Endodermal cell (in vitro differentiated cells): ENCODE results near the gene PIP5K1B. TPM values are rescaled to one million over a fixed set of nuclear protein-coding genes. Genes with fewer than 3 reads are reported as not detected.

Experiments
- DNase-seq: peaks from one replicate; pipeline ENCODE4 v3.0.0-alpha.2; 2017
- H3K27ac ChIP-seq: 2 replicates; pipeline ENCODE4 v1.5.1; 2013; ENCODE audit warnings: mild to moderate bottlenecking, low read depth, low read length, moderate library complexity
- H3K27me3 ChIP-seq: 2 replicates; pipeline ENCODE4 v1.6.1; 2013; ENCODE audit warnings: mild to moderate bottlenecking, low read length, moderate library complexity; ENCODE audit not compliant: insufficient read depth, control insufficient read depth, poor library complexity, severe bottlenecking
- H3K36me3 ChIP-seq: 2 replicates; pipeline ENCODE4 v1.7.0; 2013; ENCODE audit warnings: mild to moderate bottlenecking, low read length, moderate library complexity; ENCODE audit not compliant: control insufficient read depth, insufficient read depth
- H3K4me1 ChIP-seq: one replicate; pipeline ENCODE4 v1.7.0; 2013; ENCODE audit warnings: low read length; ENCODE audit not compliant: control insufficient read depth, insufficient read depth
- H3K4me3 ChIP-seq: 2 replicates; pipeline ENCODE4 v1.5.1; 2013; ENCODE audit warnings: mild to moderate bottlenecking, low read length, moderate library complexity
- H3K9ac ChIP-seq: 2 replicates; pipeline ENCODE4 v1.6.1; 2013; ENCODE audit warnings: mild to moderate bottlenecking, low read length, moderate library complexity; ENCODE audit not compliant: poor library complexity, severe bottlenecking; ENCODE audit errors: extremely low read depth
- H3K9me3 ChIP-seq: 2 replicates; pipeline ENCODE4 v1.6.1; 2013; ENCODE audit warnings: mild to moderate bottlenecking, low read length, moderate library complexity; ENCODE audit not compliant: control insufficient read depth
- H3K27ac Mint-ChIP-seq: 2 replicates; pipeline ENCODE4 v1.8.0; 2020; ENCODE audit warnings: mixed read lengths
- H3K27me3 Mint-ChIP-seq: 2 replicates; pipeline ENCODE4 v1.8.0; 2021; ENCODE audit warnings: mild to moderate bottlenecking, mixed read lengths; ENCODE audit not compliant: insufficient read depth
- H3K36me3 Mint-ChIP-seq: 2 replicates; pipeline ENCODE4 v1.8.0; 2020; ENCODE audit warnings: low read depth, mixed read lengths
- H3K4me1 Mint-ChIP-seq: 2 replicates; pipeline ENCODE4 v1.8.0; 2020; ENCODE audit warnings: mixed read lengths
- H3K4me3 Mint-ChIP-seq: 2 replicates; pipeline ENCODE4 v1.8.0; 2020; ENCODE audit warnings: mild to moderate bottlenecking, moderate library complexity, mixed read lengths
- H3K9me3 Mint-ChIP-seq: 2 replicates; pipeline ENCODE4 v1.8.0; 2020; ENCODE audit warnings: mild to moderate bottlenecking, mixed read lengths
- CTCF ChIP-seq: fragments of 200-600 bp; sonication (generic); conservative IDR thresholded peaks from 2 replicates; pipeline ENCODE4 v1.5.0; 2021; ENCODE audit warnings: antibody characterized with exemption, mild to moderate bottlenecking
- WGBS, 2 experiments: methylation state at CpG; one replicate each; pipeline versions ENCODE4 v1.1.5 to v1.1.7; 2013; ENCODE audit warnings: missing lambda C conversion rate in 2 of 2, mixed read lengths in 1 of 2; ENCODE audit not compliant: insufficient coverage in 1 of 2, insufficient read length in 1 of 2; 5-methylcytosine and 5-hydroxymethylcytosine counted together
- total RNA-seq, 2 donors: library from RNA; stranded (reverse); fragmentation: NEBNext Ultra II Directional in 1 of 2; extraction: Animal tissue kit (Norgen Biotek cat#: 25700) in 1 of 2; gene quantifications; 2 replicates in 1 of 2; 3 replicates in 1 of 2; pipeline ENCODE4 v1.2.1, GENCODE V29; 2021

The PIP5K1B gene
- total RNA-seq, 2 donors from 2014 or later: 8.5 to 10.2 TPM

GRCh38 chr9:68832861-68833518 lies 128.0 kb downstream of the PIP5K1B start:
- no peak overlapping the region for H3K4me3 ChIP-seq
- Mint-ChIP-seq H3K27ac (no peak overlapping the region), H3K9me3 (no peaks in the 10 kb centered on the region), H3K36me3 (peaks cover 5% of the 10 kb centered on the region), H3K27me3 (peaks cover 2% of the 10 kb centered on the region), H3K4me3 (no peak overlapping the region), H3K4me1 (peaks cover 15% of the 10 kb centered on the region)
- H3K27me3 ChIP-seq: no peaks in the 10 kb centered on the region
- H3K9me3 ChIP-seq: no peaks in the 10 kb centered on the region
- no peaks in the 10 kb centered on the region for H3K4me1 ChIP-seq
- WGBS, 2 experiments: 96 to 100% methylated on average over 1 to 7 of the region's 7 CpGs
- no peak for TF ChIP-seq CTCF
- H3K36me3 ChIP-seq: no peaks in the 10 kb centered on the region
- H3K9ac ChIP-seq: no peak overlapping the region
- no peak overlapping the region for H3K27ac ChIP-seq
- DNase-seq: no peak

- Mint-ChIP-seq H3K9me3 (no peaks in the 10 kb centered on the region), H3K4me3 (no peak overlapping the region), H3K27me3 (no peaks in the 10 kb centered on the region), H3K27ac (no peak overlapping the region), H3K4me1 (peaks cover 5% of the 10 kb centered on the region), H3K36me3 (peaks cover 3% of the 10 kb centered on the region)
- Histone ChIP-seq H3K9me3 (no peaks in the 10 kb centered on the region), H3K4me3 (no peak overlapping the region), H3K27me3 (no peaks in the 10 kb centered on the region), H3K36me3 (no peaks in the 10 kb centered on the region), H3K27ac (no peak overlapping the region), H3K9ac (no peak overlapping the region), H3K4me1 (no peaks in the 10 kb centered on the region)
- WGBS, 2 experiments: 91 to 100% methylated on average over 1 to 2 of the region's 2 CpGs
- no peak for DNase-seq
- no peak for TF ChIP-seq CTCF
Measured at GRCh38 chr9:68834931-68835520, 130.0 kb downstream of the PIP5K1B start.

GRCh38 chr9:68836788-68837187 lies 131.7 kb downstream of the PIP5K1B start:
- H3K4me1 Mint-ChIP-seq: no peaks in the 10 kb centered on the region
- Histone ChIP-seq H3K27me3 (no peaks in the 10 kb centered on the region), H3K9ac (no peak overlapping the region), H3K4me1 (no peaks in the 10 kb centered on the region), H3K4me3 (no peak overlapping the region), H3K36me3 (no peaks in the 10 kb centered on the region), H3K9me3 (no peaks in the 10 kb centered on the region), H3K27ac (no peak overlapping the region)
- peaks cover 3% of the 10 kb centered on the region for H3K36me3 Mint-ChIP-seq
- H3K9me3 Mint-ChIP-seq: no peaks in the 10 kb centered on the region
- H3K27me3 Mint-ChIP-seq: no peaks in the 10 kb centered on the region
- TF ChIP-seq CTCF: no peak
- no peak overlapping the region for H3K4me3 Mint-ChIP-seq
- WGBS, 2 experiments: 93 to 95% methylated on average over 5 of the region's 5 CpGs
- no peak overlapping the region for H3K27ac Mint-ChIP-seq
- DNase-seq: no peak
